ENCODE measurements around the gene PPM1L. TPM values are rescaled to one million over a fixed set of nuclear protein-coding genes. Genes with fewer than 3 reads are reported as not detected.
A peak's percentile ranks its signal among the peaks of the same experiment; 100 is the strongest.

The PPM1L gene
- polyA plus RNA-seq, 3 donors = 5.5 to 9.9 (median 7.8) TPM

- Histone ChIP-seq H3K27ac (ENCODE audit: low read depth in 1 of 2, low read length in 2 of 2) (no peak overlapping the region), H3K9ac (ENCODE audit: insufficient read depth, low read length, poor library complexity, severe bottlenecking) (no peak overlapping the region), H3K9me3 (replicated peaks in 1 of 2; ENCODE audit: control insufficient read depth in 1 of 2, insufficient read depth in 1 of 2, low read length in 2 of 2) (no peaks in the 10 kb centered on the region), H3K36me3 (replicated peaks in 1 of 2; ENCODE audit: control insufficient read depth in 1 of 2, insufficient read depth in 2 of 2, low read length in 2 of 2) (no peaks in the 10 kb centered on the region), H4K20me1 (ENCODE audit: insufficient read depth, low read length) (no peaks in the 10 kb centered on the region), H3K4me2 (replicated peaks; ENCODE audit: extremely low read depth, low read length, poor library complexity, severe bottlenecking) (no peak overlapping the region), H3K4me3 (replicated peaks in 1 of 3; ENCODE audit: low read depth in 2 of 3, low read length in 3 of 3) (no peak overlapping the region), H3K27me3 (ENCODE audit: control insufficient read depth in 2 of 2, insufficient read depth in 2 of 2, low read length in 2 of 2) (peaks cover 3 to 10% of the 10 kb centered on the region in 2 donors), H3K4me1 (ENCODE audit: control insufficient read depth in 1 of 2, insufficient read depth in 2 of 2, low read length in 2 of 2) (peaks cover 21 to 37% of the 10 kb centered on the region in 2 donors), H2AFZ (ENCODE audit: insufficient read depth, low read depth, low read length, poor library complexity, severe bottlenecking) (no peak overlapping the region), H3K79me2 (ENCODE audit: insufficient read depth, low read length) (no peaks in the 10 kb centered on the region)
- intact Hi-C loops (cut with micrococcal nuclease) = no loop called here
- peaks cover 0 to 4% of the 10 kb centered on the region in 2 donors for H3K36me3 Mint-ChIP-seq
- H3K4me1 Mint-ChIP-seq = peaks cover 28% of the 10 kb centered on the region
- H3K27ac Mint-ChIP-seq = no peak overlapping the region
- H3K9me3 Mint-ChIP-seq = peaks cover 0 to 6% (median 3%) of the 10 kb centered on the region in 7 donors
- no peak for TF ChIP-seq CTCF (IDR thresholded peaks at IDR 0.05)
- H3K27me3 Mint-ChIP-seq (ENCODE audit: low read depth in 3 of 3) = peaks cover 11 to 25% (median 12%) of the 10 kb centered on the region in 3 donors
- DNase-seq = no peak
- no peak overlapping the region for H3K4me3 Mint-ChIP-seq
- no CpG with 5 or more reads among the region's 1 CpG for WGBS (ENCODE audit: insufficient coverage)
Measured at GRCh38 chr3:161107311-161107710, 351.3 kb downstream of the PPM1L start.

GRCh38 chr3:161108840-161109239 is 352.8 kb downstream of the PPM1L start:
- Histone ChIP-seq H3K27me3 (ENCODE audit: control insufficient read depth in 2 of 2, insufficient read depth in 2 of 2, low read length in 2 of 2) (peaks cover 3 to 10% of the 10 kb centered on the region in 2 donors), H3K4me2 (replicated peaks; ENCODE audit: extremely low read depth, low read length, poor library complexity, severe bottlenecking) (no peak overlapping the region), H4K20me1 (ENCODE audit: insufficient read depth, low read length) (no peaks in the 10 kb centered on the region), H3K9ac (ENCODE audit: insufficient read depth, low read length, poor library complexity, severe bottlenecking) (no peak overlapping the region), H3K79me2 (ENCODE audit: insufficient read depth, low read length) (no peaks in the 10 kb centered on the region), H3K4me1 (ENCODE audit: control insufficient read depth in 1 of 2, insufficient read depth in 2 of 2, low read length in 2 of 2) (peaks cover 21 to 37% of the 10 kb centered on the region in 2 donors), H3K27ac (ENCODE audit: low read depth in 1 of 2, low read length in 2 of 2) (no peak overlapping the region), H3K9me3 (replicated peaks in 1 of 2; ENCODE audit: control insufficient read depth in 1 of 2, insufficient read depth in 1 of 2, low read length in 2 of 2) (no peaks in the 10 kb centered on the region), H3K4me3 (replicated peaks in 1 of 3; ENCODE audit: low read depth in 2 of 3, low read length in 3 of 3) (no peak overlapping the region), H3K36me3 (replicated peaks in 1 of 2; ENCODE audit: control insufficient read depth in 1 of 2, insufficient read depth in 2 of 2, low read length in 2 of 2) (no peaks in the 10 kb centered on the region), H2AFZ (ENCODE audit: insufficient read depth, low read depth, low read length, poor library complexity, severe bottlenecking) (no peak overlapping the region)
- peak overlapping the region in 1 of 7 donors; percentile 19 for H3K27ac Mint-ChIP-seq
- no peak overlapping the region for H3K4me3 Mint-ChIP-seq
- H3K36me3 Mint-ChIP-seq = peaks cover 0 to 4% of the 10 kb centered on the region in 2 donors
- intact Hi-C loops (cut with micrococcal nuclease) = no loop called here
- H3K9me3 Mint-ChIP-seq = peaks cover 1 to 6% (median 3%) of the 10 kb centered on the region in 7 donors
- WGBS (ENCODE audit: insufficient coverage) = no CpG with 5 or more reads among the region's 1 CpG
- peaks cover 28% of the 10 kb centered on the region for H3K4me1 Mint-ChIP-seq
- peak; percentile 16 to 58 (median 39) for DNase-seq
- peaks cover 11 to 21% (median 12%) of the 10 kb centered on the region in 3 donors for H3K27me3 Mint-ChIP-seq (ENCODE audit: low read depth in 3 of 3)
- no peak for TF ChIP-seq CTCF (IDR thresholded peaks at IDR 0.05)
